SK-N-MC (cell line): ENCODE data around the gene CTLA4.

Source experiments
- DNase-seq: peaks from one replicate; pipeline ENCODE4 v3.0.0-alpha.2; 2011; ENCODE audit warnings: low read depth, low spot score
- H3K27ac ChIP-seq: fragments of 200-600 bp; sonication (generic); 2 replicates; pipeline ENCODE4 v1.5.1; 2016; ENCODE audit warnings: mixed run types
- H3K36me3 ChIP-seq: fragments of 200-600 bp; sonication (generic); 2 replicates; pipeline ENCODE4 v1.6.1; 2017; ENCODE audit warnings: antibody characterized with exemption, low read length, mixed read lengths; ENCODE audit not compliant: insufficient read depth
- H3K4me3 ChIP-seq: fragments of 200-600 bp; sonication (generic); 2 replicates; pipeline ENCODE4 v1.5.1; 2016
- H3K9ac ChIP-seq: fragments of 200-600 bp; sonication (generic); 2 replicates; pipeline ENCODE4 v1.8.0; 2017; ENCODE audit warnings: mixed run types, mixed read lengths; ENCODE audit not compliant: insufficient read length
- H3K9me3 ChIP-seq: fragments of 200-600 bp; sonication (generic); 2 replicates; pipeline ENCODE4 v1.6.1; 2017; ENCODE audit warnings: low read depth, mild to moderate bottlenecking, antibody characterized with exemption, low read length, moderate library complexity, mixed read lengths
- EZH2 ChIP-seq: fragments of 200-600 bp; sonication (generic); IDR thresholded peaks from one replicate; pipeline ENCODE4 v1.6.1; 2017; ENCODE audit warnings: antibody characterized with exemption
- FOXP2 ChIP-seq: optimal IDR thresholded peaks from 2 replicates; pipeline ENCODE3; 2011; ENCODE audit warnings: mild to moderate bottlenecking, moderate library complexity; ENCODE audit not compliant: insufficient read depth; ENCODE audit errors: extremely low read length, control extremely low read depth
- POLR2AphosphoS5 ChIP-seq: IDR thresholded peaks from 2 replicates; pipeline ENCODE4 v1.6.1; 2012; ENCODE audit warnings: mild to moderate bottlenecking, low read depth, low read length, borderline replicate concordance

CTLA4 gene

DNA sequence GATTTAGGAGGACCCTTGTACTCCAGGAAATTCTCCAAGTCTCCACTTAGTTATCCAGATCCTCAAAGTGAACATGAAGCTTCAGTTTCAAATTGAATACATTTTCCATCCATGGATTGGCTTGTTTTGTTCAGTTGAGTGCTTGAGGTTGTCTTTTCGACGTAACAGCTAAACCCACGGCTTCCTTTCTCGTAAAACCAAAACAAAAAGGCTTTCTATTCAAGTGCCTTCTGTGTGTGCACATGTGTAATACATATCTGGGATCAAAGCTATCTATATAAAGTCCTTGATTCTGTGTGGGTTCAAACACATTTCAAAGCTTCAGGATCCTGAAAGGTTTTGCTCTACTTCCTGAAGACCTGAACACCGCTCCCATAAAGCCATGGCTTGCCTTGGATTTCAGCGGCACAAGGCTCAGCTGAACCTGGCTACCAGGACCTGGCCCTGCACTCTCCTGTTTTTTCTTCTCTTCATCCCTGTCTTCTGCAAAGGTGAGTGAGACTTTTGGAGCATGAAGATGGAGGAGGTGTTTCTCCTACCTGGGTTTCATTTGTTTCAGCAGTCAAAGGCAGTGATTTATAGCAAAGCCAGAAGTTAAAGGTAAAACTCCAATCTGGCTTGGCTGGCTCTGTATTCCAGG, at the start of gene CTLA4:
Gene CTLA4 (plus strand): TSS at position 211 of the 640 bp plus-strand sequence. CDS start 172 bp downstream, at position 383.
- TF ChIP-seq POLR2AphosphoS5 (no peak), FOXP2 (no peak), EZH2 (no peak)
- Histone ChIP-seq H3K4me3 (no peak within 1 kb of the TSS), H3K9me3 (no peaks in the 10 kb centered on the region), H3K27ac (no peak within 1 kb of the TSS), H3K36me3 (no peaks in the 10 kb centered on the region), H3K9ac (no peak within 1 kb of the TSS)
- no peak for DNase-seq

DNA sequence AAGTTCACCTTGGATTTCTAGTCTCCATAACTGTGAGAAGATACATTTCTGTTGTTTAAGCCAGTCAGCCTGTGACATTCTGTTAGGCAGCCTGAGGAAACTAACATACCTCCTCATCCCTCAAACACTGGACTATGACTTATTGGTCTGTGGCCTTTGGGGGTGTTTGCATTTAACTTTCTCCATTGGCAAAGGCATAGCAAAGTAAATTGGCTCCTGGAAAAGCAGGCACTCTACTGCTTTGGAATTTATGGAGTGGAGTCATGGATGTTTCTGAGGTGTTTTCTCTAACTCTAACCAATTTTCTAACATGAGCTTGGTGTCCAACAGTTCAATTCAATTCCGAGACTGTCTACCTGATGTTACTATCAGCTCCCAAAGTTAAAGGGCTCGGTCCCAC, 48.9 kb upstream of the CTLA4 start:
- TF ChIP-seq FOXP2 (no peak), POLR2AphosphoS5 (no peak), EZH2 (no peak)

GRCh38 chr2:203819434-203820133, 48.0 kb upstream of the CTLA4 start:
- Histone ChIP-seq H3K27ac (no peak overlapping the region), H3K9ac (no peak overlapping the region), H3K4me3 (no peak overlapping the region), H3K36me3 (no peaks in the 10 kb centered on the region), H3K9me3 (no peaks in the 10 kb centered on the region)
- DNase-seq: no peak
- TF ChIP-seq FOXP2: no peak
- TF ChIP-seq EZH2: no peak
- no peak for TF ChIP-seq POLR2AphosphoS5

More for the DNA sequence above, 48.9 kb upstream of the CTLA4 start:
- Histone ChIP-seq H3K27ac (no peak overlapping the region), H3K36me3 (no peaks in the 10 kb centered on the region), H3K9me3 (no peaks in the 10 kb centered on the region), H3K4me3 (no peak overlapping the region), H3K9ac (no peak overlapping the region)
- DNase-seq: no peak

DNA sequence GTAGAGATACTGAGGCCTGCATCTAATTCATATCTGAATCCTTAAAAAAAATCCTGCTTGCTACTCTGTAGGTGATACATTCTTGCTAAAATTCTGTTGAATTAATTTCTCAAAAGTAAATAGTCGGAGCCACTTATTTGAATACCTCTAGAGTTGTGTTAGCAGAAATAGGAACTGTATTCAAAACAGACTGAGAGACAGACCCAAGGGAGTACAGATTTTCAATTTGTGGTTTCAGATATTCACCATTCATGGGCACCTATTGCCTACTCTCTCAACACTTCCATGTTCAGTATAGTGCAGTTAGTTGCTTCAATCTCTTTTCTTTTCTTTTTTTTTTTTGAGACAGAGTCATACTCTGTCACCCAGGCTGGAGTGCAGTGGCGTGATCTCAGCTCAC, 46.6 kb upstream of the CTLA4 start:
- H3K4me3 ChIP-seq: no peak overlapping the region
- TF ChIP-seq FOXP2 (no peak), EZH2 (no peak), POLR2AphosphoS5 (no peak)
- no peak overlapping the region for H3K9ac ChIP-seq
- no peaks in the 10 kb centered on the region for H3K36me3 ChIP-seq
- H3K9me3 ChIP-seq: no peaks in the 10 kb centered on the region
- no peak for DNase-seq
- H3K27ac ChIP-seq: no peak overlapping the region

GRCh38 chr2:203822240-203822639, 45.3 kb upstream of the CTLA4 start:
- no peak overlapping the region for H3K27ac ChIP-seq
- H3K9me3 ChIP-seq: no peaks in the 10 kb centered on the region
- DNase-seq: no peak
- H3K4me3 ChIP-seq: no peak overlapping the region
- TF ChIP-seq EZH2 (no peak), FOXP2 (no peak), POLR2AphosphoS5 (no peak)
- H3K9ac ChIP-seq: no peak overlapping the region
- no peaks in the 10 kb centered on the region for H3K36me3 ChIP-seq

- Histone ChIP-seq H3K4me3 (no peak overlapping the region), H3K27ac (no peak overlapping the region), H3K9me3 (no peaks in the 10 kb centered on the region), H3K36me3 (no peaks in the 10 kb centered on the region), H3K9ac (no peak overlapping the region)
- TF ChIP-seq EZH2 (no peak), FOXP2 (no peak), POLR2AphosphoS5 (no peak)
- DNase-seq: no peak
These were observed 44.4 kb upstream of the CTLA4 start for GRCh38 chr2:203823173-203823572.

- no peak for TF ChIP-seq EZH2
- no peak for TF ChIP-seq POLR2AphosphoS5
- no peak for TF ChIP-seq FOXP2
- Histone ChIP-seq H3K9me3 (no peaks in the 10 kb centered on the region), H3K4me3 (no peak overlapping the region), H3K9ac (no peak overlapping the region), H3K36me3 (no peaks in the 10 kb centered on the region), H3K27ac (no peak overlapping the region)
- no peak for DNase-seq
These were observed 43.5 kb upstream of the CTLA4 start for GRCh38 chr2:203824057-203824456.

- Histone ChIP-seq H3K9me3 (no peaks in the 10 kb centered on the region), H3K9ac (no peak overlapping the region), H3K36me3 (no peaks in the 10 kb centered on the region), H3K27ac (no peak overlapping the region), H3K4me3 (no peak overlapping the region)
- TF ChIP-seq POLR2AphosphoS5 (no peak), FOXP2 (no peak), EZH2 (no peak)
- no peak for DNase-seq
These were observed 43.0 kb upstream of the CTLA4 start for GRCh38 chr2:203824603-203825002.

GRCh38 chr2:203826704-203827103, 40.9 kb upstream of the CTLA4 start:
- no peak for TF ChIP-seq FOXP2
- TF ChIP-seq EZH2: no peak
- no peak for TF ChIP-seq POLR2AphosphoS5
- H3K36me3 ChIP-seq: no peaks in the 10 kb centered on the region
- no peak overlapping the region for H3K27ac ChIP-seq
- no peaks in the 10 kb centered on the region for H3K9me3 ChIP-seq
- no peak for DNase-seq
- no peak overlapping the region for H3K4me3 ChIP-seq
- H3K9ac ChIP-seq: no peak overlapping the region
